Panc1 (cell line): ENCODE data around the gene IL22.

Experiments
- CTCF ChIP-seq: fragments of 450-650 bp; IDR thresholded peaks from 2 replicates; pipeline ENCODE4 v1.5.1; 2017; ENCODE audit warnings: mild to moderate bottlenecking
- POLR2AphosphoS5 ChIP-seq: IDR thresholded peaks from 2 replicates; pipeline ENCODE4 v1.6.1; 2012; ENCODE audit warnings: mild to moderate bottlenecking, low read depth, low read length, moderate library complexity
- REST ChIP-seq, 2 experiments: IDR thresholded peaks; 2 replicates each; pipeline ENCODE4 v1.6.1; 2011 to 2012; ENCODE audit warnings: low read depth in 2 of 2, control low read depth in 1 of 2, low read length in 1 of 2, mild to moderate bottlenecking in 1 of 2, moderate library complexity in 1 of 2; ENCODE audit not compliant: insufficient read depth in 1 of 2
- SIN3A ChIP-seq: IDR thresholded peaks from 2 replicates; pipeline ENCODE4 v1.6.1; 2012; ENCODE audit warnings: low read depth, mild to moderate bottlenecking, low read length, moderate library complexity, borderline replicate concordance; ENCODE audit not compliant: insufficient read depth

GRCh38 chr12:68272732-68273131 lies 19.3 kb upstream of the IL22 start:
- TF ChIP-seq CTCF (no peak), SIN3A (no peak), POLR2AphosphoS5 (no peak), REST (IDR thresholded peaks at IDR 0.05; ENCODE audit: insufficient read depth in 1 of 2, low read depth in 2 of 2, low read length in 1 of 2) (no peak)
